Measurements from ENCODE around the gene HCCS.

DNA sequence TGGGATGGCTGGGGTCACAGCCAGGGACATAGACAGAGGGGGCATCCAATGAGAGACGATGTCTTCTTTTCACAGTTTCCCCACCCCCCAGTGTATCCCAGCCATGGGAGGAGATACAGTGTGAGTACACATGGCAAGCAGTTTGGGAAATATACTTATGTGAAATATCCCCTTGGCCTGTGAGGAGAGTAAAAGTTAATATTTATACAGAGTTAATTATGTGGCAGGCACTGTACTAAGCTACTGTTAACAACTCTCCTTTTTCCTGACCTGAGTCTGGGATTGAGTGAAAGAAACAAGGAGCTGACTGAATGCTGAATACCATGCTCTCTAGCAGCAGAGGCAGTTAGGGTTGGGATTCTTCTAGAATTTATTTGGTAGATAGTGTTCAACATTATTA lies 35.3 kb downstream of the HCCS start:
- TF ChIP-seq POLR2AphosphoS5 (IDR thresholded peaks at IDR 0.05; ENCODE audit: low read depth, low read length) (no peak), SIN3A (IDR thresholded peaks at IDR 0.05; ENCODE audit: borderline replicate concordance, insufficient read depth, low read length) (no peak), TAF1 (IDR thresholded peaks at IDR 0.05; ENCODE audit: borderline replicate concordance, insufficient read depth, low read length) (no peak)

All from PFSK-1 (cell line).